ENCODE data around the gene ABCC3.

Gene ABCC3

DNA sequence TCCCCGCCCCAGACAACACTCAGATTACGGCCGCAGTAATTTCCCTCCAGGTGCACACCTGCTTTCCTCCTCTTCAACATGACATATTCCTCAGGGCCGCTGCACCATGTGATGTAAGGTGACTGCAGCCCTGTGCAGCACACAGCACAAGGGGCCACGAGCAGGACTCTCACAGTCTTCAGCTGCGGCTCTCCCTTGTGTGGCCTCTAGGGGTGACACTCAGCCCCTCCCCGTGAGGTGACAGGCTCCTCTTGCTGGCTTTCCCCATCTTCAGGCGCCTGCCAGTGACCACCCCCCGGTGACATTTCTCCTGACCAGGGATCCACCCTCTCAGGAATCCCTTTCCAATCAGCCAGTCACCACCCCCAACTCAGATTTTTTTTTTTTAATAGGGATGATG, 31.3 kb upstream of the ABCC3 start:
- DNase-seq (ENCODE audit: low read depth in 2 of 3, low spot score in 2 of 3): no peak

DNA sequence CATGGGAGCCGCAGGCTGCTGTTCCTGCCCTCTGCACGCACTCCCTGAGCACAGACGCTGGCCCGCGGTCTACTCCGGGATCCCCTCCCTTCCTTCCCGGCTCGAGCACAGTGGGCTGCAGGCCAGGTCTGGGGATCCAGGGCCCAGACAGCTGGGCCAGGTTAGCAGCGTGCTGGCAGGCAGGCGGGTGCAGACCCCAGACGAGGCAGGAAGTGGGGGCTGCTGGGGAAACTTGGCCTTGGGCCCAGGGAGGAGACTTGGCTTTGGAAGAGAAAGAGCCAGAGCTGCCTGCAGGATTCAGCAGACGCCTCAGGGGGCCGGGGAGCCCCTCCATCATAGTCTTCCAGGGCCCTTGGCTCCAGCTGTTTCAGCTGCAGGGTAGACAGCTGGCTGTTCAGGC, 30.2 kb upstream of the ABCC3 start:
- DNase-seq (ENCODE audit: low read depth in 2 of 3, low spot score in 2 of 3): no peak

DNA sequence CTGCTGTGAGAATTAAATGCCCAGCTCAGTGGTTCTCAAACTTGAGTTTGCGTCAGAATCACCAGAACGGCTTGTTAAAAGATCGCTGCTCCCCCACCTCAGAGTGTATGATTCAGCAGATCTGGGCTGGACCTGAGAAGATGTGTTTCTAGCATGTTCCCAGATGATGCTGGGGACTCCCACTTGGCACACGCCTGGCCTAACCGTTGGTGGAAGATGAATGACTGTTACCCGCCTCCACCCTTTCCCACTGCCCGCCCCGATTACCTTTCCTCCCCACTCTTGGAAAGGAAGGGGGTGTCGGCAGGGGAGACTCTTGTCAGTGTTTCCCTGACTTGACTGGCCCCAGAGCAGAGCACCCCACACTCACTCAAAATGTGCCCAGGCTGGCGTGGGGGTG, 29.3 kb upstream of the ABCC3 start:
- DNase-seq (ENCODE audit: low read depth in 2 of 3, low spot score in 2 of 3): no peak

DNA sequence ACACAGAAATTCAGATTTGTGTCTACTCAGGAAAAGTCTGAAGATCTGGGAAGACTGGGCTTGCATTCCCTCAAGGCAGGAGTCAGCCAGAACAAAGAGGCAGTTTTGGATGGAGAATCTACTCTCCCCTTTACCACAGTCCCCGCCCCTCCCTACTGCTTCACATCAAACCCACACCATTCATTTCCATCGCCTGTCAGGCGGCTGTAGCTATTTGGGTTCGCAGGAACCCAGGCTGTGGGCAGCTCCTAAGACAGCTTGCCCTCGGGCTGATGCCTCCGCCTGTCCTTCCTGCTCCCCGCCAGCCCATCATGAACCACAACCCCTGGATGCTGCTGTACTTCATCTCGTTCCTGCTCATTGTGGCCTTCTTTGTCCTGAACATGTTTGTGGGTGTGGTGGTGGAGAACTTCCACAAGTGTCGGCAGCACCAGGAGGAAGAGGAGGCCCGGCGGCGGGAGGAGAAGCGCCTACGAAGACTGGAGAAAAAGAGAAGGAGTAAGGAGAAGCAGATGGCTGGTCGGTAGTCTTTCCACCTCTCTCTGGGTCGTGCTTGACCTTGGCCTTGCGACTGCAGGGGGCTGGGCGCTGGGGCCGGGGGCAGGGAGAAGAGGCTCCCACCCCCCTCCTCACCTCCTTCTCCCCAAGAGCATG, 27.0 kb upstream of the ABCC3 start:
- DNase-seq (ENCODE audit: low read depth in 2 of 3, low spot score in 2 of 3): no peak

DNA sequence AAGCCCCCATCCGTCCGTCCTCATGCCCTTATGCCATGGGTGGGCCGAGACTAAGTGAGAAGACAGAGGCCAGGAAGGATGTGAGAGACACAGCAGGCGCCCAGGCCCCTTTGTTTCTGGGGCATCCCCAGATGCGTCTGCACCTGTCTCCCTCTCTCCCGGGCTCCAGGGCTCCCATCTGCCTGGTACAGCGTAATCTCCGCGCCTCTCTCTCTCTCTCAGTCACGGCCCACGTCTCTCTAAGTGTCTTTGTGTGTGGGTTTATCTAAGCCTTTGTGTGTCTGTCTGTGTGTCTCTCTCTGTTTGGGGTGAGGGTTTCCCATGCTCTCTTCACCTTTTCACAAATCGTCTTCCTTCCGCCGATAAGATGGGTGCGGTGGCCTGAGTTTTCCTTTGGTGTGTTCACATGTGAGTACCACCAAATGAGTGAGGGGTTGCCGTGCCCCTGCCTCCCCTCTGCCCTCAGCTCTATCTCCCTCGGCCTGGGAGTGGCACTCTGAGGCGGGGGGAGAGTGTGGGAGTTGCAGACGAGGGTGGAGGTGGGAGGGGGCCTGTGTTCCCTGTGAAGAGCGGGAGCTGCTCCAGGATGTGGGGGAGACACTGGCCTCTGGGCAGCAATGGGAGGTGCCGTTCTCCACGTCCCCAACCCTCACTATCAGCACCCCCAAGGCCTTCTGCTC, 25.8 kb upstream of the ABCC3 start:
- no peak for DNase-seq (ENCODE audit: low read depth in 2 of 3, low spot score in 2 of 3)

DNA sequence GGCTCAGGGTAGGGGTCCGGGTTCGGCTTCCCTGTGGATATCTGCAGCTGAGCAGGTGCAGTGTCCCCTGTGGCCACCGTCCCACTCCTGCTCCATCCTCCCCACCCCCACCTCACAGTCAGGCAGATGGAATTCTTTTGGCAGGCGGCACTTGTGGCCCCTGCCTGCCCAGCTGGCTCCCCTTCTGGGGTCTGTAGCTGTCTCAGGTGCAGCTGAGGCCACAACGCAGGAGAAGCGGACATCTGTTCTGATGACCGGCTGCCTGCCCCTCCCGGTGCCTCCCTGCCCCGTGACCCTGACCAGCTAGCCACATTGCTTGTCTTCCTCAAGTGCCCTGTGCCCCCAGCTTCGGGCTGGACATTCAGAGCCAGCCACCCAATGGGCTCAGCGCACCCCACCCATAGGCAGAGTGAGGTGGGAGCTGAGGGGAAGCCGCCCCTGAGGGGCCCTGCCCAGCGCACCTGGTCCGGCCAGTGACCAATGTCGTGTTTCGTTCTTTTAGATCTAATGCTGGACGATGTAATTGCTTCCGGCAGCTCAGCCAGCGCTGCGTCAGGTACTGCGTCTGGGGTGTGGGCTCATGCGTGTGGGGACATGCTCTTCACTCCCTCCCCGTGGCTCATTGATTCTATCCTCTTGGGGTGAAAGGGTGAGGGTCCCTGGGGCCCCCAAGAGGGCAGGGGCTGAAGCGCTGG, 25.2 kb upstream of the ABCC3 start:
- DNase-seq (ENCODE audit: low read depth in 2 of 3, low spot score in 2 of 3): no peak

DNA sequence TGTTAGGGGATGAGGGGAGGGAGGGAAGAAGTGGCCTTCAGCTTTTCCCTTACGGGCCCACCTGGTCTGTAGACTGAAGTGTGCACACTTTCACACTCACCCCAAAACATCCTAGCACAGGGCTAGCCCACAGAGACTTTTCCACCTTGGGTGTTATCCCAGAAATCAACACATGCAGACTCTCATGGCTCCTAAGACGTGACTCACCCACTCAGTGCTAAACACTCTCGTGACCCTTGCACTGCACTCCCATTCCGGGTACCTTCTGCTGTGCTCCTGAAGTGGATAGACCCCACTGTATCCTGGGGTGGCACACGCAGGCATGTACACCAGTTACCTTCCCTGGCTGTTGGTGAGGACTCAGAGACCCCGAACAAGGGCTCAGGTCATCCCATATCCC, 23.0 kb upstream of the ABCC3 start:
- no peak for DNase-seq (ENCODE audit: low read depth in 2 of 3, low spot score in 2 of 3)

DNA sequence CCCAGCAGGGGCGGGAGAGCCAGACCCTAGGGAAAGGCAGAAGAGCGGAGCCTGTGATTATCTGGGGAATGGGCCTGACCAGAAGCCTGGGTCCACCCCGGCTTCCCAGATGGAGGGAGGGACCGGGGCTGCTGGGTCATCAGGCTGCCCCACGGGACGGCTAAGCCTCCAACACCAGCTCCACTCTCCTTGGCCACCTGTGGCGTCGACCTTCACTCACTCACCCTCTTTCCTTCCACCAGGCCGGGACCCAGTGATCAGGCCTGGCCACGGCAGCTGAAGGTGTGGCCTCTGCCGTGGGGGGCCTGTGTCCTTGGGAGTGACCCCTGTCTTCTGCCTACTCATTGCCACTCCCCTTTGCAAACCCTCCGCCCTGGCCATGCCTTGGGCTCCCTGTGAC, 22.4 kb upstream of the ABCC3 start:
- no peak for DNase-seq (ENCODE audit: low read depth in 2 of 3, low spot score in 2 of 3)

DNA sequence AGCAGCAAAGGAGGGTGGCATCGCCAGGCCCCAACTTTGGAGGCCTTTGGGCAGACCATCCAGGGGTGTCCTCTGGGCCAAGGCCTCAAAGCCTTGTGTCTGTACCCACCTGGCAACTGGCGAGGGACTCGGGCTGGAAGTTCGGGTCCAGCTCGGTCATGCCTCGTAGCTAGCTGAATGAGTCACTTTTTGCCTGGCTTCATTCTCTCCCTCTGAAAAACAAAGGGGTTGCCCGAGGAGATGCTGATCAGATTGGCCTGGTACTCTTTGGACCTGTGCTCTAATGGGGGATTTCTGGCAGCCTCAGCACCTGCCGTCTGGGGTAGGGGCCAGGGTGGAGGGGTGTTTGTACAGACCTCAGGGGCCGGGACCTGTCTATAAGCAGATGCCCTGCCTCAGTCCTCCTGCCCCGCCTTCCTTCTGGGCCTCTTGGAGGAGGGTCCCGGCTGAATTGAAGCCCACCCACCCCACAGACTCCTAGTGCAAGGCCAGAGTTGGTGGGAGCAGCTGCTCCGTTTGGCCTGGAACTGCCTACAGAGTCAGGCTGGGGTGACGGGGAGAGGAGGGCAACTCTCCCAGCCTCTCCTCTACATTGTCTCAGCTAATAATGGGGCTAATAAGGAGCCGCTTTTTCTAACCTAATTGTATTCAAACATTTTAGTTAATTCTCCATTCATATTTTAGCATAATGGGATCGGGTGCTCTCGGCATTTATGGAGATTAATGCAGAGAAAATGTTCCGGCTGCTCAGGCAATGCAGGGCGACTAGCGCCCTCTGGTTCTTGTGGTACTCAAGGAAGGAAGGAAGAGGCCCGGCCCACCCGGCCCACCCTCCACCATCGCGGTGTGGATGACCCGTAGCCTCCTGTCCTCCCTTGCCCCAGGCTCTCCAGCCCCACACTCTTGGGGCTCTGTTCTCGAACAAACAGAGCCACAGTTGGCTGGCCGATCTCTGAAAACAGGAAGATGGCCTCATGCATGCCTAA, 21.4 kb upstream of the ABCC3 start:
- DNase-seq (ENCODE audit: low read depth in 2 of 3, low spot score in 2 of 3): no peak

DNA sequence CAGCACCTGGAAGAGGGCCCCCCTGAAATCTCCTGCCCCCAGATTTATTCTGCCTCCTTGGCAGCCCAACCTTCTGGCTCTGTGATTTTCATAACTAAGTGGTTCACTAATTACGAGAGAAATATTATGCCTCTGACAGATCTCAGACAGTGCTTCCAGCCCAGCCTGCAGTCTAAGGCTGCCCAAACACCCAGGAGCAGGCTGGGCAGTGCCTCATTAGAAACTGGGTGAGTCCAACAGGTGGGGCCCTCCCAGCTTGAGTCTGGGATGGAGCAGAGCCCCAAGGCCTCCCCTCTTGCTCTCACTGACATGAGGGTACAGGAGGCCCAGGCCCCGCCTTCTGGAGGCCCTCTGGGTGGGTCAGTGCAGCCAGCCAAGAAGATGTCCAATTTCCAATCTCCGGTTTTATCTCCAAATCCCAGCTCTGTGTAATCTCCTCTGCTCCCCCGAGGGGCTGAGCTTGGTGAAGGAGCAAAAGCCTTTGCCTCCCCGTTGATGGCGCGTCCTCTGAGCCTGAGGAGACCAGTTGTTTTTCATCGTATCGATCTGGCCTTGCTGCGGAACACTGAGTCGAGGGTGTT, 20.1 kb upstream of the ABCC3 start:
- DNase-seq (ENCODE audit: low read depth in 2 of 3, low spot score in 2 of 3): no peak

DNA sequence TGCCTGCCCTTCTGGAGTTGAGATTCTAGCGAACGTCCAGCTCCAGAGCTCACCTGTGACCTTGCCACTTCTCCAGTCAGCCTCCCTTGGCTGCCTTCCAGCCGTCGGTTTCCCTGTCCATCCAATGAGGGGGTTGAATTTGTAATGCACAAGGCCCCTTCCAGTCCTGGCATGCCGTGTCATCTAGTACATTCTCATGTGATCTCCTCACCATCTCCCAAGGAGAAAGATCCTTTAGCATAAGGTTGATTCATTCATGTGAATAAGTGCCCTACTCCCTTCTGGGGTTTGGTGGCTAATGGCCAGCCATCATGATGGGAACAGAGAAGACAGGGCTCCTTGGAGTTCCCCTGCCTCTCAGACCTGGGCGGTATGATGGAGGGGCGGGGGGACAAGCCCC, 18.9 kb upstream of the ABCC3 start:
- DNase-seq (ENCODE audit: low read depth in 2 of 3, low spot score in 2 of 3): no peak

DNA sequence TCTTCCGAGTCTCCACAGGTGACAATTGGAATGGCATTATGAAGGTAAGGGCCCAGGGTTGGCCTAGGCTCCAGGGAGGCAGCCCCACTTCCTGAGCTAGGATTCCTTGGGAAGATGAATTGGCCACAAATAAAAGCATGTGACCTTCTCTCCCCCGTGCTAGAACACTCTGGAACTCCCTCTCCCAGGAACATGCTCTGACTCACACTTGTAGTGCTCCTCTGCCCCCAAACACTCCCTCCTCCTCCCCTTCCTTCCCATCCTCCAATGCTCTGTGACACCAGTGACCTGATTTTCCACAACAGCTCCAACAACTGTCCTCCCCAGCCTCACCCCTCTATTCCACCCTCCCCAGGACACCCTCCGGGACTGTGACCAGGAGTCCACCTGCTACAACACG, 16.4 kb upstream of the ABCC3 start:
- DNase-seq (ENCODE audit: low read depth in 2 of 3, low spot score in 2 of 3): no peak

DNA sequence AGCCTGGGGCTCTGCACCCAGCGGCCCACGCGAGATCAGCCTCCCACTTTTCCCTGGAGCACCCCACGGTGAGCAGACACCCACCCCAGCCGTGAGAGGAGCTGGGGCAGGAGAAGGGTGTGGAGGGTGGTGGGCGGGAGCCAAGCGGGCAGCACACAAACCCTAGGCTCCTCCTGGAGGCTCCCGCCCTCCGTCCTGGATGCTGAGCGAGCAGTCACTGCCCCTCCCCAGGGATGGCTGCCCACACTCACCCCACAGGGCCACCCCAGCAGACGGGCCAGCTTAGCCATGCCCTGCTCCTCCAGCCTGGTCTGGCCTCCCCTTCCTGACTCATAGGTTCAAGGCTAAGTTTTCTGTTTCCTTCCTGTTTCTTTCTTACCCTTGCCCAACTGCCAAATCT, 15.7 kb upstream of the ABCC3 start:
- no peak for DNase-seq (ENCODE audit: low read depth in 2 of 3, low spot score in 2 of 3)

DNA sequence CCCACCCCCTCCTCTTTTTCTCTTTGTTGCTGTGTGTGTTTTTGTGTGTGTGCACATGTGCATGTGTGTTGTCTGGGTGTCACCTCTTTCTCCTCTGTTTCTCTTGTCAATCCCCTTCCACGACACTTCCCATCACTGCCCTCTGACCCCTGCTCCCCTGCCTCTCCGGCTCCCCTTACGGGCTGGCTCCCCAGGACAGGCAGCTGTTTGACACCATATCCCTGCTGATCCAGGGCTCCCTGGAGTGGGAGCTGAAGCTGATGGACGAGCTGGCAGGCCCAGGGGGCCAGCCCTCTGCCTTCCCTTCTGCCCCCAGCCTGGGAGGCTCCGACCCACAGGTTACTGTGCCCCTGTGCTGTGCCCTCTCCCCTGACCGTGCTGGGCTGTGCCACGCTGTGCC, 15.2 kb upstream of the ABCC3 start:
- DNase-seq (ENCODE audit: low read depth in 2 of 3, low spot score in 2 of 3): no peak

DNA sequence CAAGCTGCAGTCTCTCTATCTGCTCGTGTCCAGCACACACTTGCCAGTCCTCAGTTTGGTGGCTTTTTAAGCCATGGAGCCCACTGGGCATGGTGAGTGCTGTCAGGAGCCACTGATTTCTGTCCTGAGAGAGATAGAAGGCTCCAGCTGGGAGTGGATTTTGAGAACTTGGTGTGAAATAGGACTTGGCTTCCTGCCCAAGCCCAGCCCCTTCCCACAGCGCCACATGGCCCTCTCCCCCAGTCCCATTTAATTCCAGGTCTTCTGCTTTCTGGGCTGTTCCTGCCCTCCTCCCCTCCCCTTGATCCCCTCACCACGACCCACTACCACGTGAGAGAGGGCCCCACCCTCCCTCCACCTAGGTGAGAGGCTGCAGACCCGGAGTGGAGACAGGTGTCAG, 14.4 kb upstream of the ABCC3 start:
- no peak for DNase-seq (ENCODE audit: low read depth in 2 of 3, low spot score in 2 of 3)

DNA sequence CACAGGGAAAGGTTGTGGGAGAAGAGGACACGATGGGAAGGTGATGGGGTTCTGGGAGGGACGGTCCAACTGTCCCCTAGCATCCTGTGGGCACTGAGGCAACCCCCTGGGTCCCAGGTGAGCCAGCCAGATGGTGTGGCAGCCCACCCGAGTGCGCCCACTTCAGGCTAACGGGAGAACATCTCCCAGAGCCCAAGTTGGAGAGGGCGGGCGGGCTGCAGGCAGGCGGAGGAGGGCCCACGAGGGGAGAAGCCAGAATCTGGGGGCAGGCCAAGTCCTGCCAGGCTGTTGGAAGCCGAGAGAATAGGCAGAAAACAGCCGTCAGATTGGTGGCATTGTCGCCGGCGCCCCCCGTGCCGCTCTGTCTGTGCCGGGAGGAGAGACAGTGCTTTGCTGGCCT, 13.8 kb upstream of the ABCC3 start:
- no peak for DNase-seq (ENCODE audit: low read depth in 2 of 3, low spot score in 2 of 3)

DNA sequence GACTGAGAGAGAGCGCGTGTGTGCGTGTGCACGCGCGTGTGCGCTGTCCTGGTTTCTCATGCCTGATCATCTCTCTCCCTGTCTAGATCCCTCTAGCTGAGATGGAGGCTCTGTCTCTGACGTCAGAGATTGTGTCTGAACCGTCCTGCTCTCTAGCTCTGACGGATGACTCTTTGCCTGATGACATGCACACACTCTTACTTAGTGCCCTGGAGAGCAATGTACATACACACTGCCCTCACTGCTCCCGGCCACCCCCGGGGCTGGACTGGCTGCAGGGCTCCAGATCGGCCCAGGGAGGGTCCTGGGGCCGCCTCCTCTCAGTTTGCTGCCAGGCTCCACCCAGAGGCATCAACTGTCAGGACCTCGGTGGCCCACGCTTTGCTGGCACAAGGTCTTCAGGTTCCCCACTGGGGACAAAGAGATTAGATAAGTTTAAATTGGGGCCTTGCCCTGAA, 13.1 kb upstream of the ABCC3 start:
- no peak for DNase-seq (ENCODE audit: low read depth in 2 of 3, low spot score in 2 of 3)

DNA sequence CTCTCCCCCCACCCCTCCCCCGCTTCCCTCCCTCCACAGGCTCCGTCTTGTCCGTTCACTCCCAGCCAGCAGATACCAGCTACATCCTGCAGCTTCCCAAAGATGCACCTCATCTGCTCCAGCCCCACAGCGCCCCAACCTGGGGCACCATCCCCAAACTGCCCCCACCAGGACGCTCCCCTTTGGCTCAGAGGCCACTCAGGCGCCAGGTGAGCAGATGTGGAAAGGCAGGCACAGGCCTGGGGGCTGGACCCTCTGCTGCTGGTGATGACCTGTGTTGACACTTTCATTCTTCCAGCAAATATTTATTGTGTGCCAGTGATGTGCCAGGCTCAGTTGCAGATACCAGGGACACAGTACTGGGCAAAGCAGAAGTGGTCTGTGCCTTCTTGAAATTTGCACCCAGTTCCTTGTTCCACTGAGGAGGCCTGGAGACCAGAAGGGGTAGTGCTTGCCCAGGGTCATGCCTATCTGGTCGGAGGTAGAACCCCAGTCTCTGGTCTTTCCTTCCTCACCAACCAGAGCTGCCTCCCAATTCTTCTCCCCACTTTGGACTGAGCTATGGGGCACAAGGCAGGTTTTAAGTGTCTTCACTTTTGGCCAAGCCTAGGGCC, 10.3 kb upstream of the ABCC3 start:
- DNase-seq (ENCODE audit: low read depth in 2 of 3, low spot score in 2 of 3): no peak

DNA sequence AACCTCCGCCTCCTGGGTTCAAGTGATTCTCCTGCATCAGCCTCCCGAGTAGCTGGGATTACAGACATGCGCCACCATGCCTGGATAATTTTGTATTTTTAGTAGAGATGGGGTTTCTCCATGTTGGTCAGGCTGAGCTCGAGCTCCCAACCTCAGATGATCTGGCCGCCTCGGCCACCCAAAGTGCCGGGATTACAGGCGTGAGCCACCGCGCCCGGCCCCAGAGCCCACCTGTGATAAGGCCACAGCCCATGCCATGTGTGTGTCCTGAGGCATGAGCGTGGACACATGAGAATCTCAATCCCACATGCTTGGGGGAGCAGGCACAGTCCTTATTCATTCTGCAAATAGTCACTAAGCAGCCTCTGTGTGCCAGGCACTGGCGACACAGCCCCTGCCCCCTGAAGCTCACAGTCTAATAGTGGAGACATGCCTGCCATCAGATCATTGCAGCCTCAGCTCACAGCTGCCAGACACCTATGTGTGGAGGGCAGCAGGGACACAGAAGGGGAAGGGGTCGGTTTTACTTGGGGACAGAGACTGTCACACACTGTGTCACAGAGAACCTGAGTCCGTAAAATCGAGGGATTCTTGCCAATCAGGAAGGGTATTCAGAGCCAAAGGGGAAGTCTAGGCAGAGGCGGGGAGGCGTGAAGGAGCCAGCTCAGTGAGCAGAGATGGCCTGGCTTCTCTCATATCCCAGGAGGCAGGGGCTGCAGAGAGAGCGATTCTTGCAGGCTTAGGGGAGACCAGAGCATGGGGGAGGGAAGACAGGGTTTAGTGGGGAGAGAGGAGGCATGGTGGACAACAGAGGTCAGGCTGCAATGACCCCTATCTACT, 9.4 kb upstream of the ABCC3 start:
- DNase-seq (ENCODE audit: low read depth in 2 of 3, low spot score in 2 of 3): no peak
